ENCODE data around the gene UBE2V1. TPM values are rescaled to one million over a fixed set of nuclear protein-coding genes. Genes with fewer than 3 reads are reported as not detected.

UBE2V1 gene
- total RNA-seq, 1 donor from 2014 or later, result 149 TPM

DNA sequence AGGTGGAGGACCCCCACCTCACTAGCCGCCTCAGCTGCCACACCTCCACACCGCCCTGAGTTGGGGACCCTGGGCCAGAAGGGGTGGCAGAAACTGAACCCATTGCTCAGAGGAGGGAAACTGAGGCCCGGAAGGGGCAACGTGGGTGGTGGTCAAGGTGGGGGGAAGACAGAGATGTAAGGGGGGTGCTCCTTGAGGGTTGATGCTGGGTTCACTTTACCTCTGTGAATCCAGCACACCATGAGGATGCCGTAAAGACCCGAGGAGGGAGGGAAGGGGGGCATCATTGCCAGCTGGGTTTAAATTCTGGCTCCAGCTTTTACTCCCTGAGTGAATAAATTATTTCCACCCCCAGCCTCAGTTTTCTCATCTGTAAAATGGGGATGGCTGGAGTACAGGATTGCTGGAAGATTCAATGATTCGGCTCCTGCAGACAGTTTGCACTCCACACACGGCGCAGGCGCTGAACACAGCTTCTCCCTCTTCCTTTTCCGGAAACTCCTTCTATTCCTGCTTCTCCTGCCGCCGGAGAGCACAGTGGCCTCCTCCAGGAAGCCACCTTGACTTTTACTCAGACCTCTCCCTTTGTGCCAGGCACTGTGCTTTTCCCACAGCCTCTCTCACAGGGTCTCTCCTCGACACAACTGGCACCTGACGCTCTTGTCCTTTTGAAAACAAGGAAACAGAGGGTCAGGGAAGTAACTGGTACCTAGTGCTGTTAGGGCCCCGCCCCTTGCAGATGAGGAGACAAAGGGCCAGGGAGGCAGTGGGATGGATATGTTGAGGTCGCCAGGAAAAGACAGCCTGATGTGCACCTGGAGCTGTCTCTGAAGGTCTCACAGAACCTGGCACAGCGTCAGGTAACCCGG is 59.4 kb downstream of the UBE2V1 start:
- Mint-ChIP-seq H3K9me3 (ENCODE audit: unreplicated experiment) (peaks cover 3% of the 10 kb centered on the region), H3K4me3 (ENCODE audit: unreplicated experiment) (no peak overlapping the region), H3K27me3 (ENCODE audit: unreplicated experiment) (peaks cover 3% of the 10 kb centered on the region), H3K36me3 (ENCODE audit: unreplicated experiment) (no peaks in the 10 kb centered on the region), H3K27ac (ENCODE audit: unreplicated experiment) (no peak overlapping the region), H3K4me1 (ENCODE audit: low read depth, unreplicated experiment) (no peaks in the 10 kb centered on the region)
- no peak for DNase-seq
- TF ChIP-seq, protein P1, sequence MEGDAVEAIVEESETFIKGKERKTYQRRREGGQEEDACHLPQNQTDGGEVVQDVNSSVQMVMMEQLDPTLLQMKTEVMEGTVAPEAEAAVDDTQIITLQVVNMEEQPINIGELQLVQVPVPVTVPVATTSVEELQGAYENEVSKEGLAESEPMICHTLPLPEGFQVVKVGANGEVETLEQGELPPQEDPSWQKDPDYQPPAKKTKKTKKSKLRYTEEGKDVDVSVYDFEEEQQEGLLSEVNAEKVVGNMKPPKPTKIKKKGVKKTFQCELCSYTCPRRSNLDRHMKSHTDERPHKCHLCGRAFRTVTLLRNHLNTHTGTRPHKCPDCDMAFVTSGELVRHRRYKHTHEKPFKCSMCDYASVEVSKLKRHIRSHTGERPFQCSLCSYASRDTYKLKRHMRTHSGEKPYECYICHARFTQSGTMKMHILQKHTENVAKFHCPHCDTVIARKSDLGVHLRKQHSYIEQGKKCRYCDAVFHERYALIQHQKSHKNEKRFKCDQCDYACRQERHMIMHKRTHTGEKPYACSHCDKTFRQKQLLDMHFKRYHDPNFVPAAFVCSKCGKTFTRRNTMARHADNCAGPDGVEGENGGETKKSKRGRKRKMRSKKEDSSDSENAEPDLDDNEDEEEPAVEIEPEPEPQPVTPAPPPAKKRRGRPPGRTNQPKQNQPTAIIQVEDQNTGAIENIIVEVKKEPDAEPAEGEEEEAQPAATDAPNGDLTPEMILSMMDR (IDR thresholded peaks at IDR 0.05; ENCODE audit: partially characterized antibody, unreplicated experiment), result no peak

DNA sequence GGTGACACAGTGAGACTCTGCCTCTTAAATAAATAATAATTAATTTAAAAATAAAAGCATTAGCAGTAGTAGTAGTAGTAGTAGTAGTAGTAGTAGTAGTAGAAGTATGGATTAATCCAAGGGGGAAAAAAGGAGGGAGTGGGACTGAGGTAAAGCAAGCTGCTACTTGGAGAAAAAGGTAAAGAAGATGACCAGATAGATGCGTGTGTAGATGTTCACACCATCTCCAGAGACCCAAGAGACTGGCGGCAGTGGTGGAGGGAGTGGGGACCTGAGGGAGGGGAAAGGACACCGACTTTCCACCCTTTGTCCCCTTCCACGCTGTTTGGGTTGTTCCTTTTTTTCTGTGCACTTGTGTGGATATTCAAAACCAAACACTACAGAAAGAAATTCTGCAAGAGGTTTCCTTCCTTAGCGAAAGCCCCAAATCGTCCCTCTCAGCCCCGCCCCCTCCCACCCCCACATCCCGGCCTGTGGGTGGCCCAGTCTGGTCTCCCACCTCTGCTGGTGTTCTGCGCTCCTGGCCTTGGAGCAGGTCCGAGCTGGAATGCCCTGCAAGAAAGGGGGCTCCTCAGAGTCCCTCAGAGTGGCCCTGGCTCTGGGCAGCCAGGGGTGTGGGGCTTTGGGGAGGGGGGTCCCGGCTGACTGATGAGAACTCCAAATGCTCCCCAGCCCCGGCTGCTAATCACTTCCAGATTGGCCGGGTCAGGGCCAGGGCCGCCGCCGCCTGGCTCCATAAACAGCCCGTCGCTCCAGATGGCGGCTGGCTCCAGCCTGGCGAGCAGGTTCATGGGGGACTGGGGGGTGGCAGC is 60.2 kb downstream of the UBE2V1 start:
- DNase-seq, result no peak
- Mint-ChIP-seq H3K27ac (ENCODE audit: unreplicated experiment) (no peak overlapping the region), H3K27me3 (ENCODE audit: unreplicated experiment) (peaks cover 3% of the 10 kb centered on the region)

DNA sequence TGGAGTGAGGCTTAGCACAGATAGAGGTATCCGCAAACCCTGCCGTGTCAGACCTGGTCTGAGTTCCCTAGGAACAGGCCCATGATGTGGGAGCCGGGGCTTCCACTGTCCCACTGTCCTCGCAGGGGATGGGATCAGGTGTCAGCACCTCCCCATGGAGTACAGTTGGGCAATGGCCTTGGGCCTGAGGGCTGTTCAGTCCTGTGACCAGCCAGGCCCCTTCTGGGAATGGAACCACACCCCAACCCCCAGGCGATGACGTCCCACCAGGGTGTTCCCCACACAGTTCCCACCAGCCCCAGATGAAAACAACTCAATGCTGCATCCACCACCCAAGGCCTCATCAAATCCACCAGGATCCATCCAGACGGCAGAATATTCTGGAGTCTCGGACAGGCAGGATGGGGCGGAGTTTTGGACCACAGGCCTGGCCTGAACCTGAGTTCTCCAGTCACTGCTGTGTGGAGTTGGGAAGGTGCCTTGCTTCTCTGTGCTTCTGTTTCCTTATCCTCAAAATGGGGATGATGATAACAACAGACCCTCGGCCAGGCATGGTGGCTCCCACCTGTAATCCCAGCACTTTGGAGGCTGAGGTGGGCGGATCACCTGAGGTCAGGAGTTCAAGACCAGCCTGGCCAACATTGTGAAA is 62.2 kb downstream of the UBE2V1 start:
- Mint-ChIP-seq H3K27ac (ENCODE audit: unreplicated experiment) (no peak overlapping the region), H3K9me3 (ENCODE audit: unreplicated experiment) (peaks cover 3% of the 10 kb centered on the region), H3K4me1 (ENCODE audit: low read depth, unreplicated experiment) (no peaks in the 10 kb centered on the region), H3K4me3 (ENCODE audit: unreplicated experiment) (no peak overlapping the region), H3K36me3 (ENCODE audit: unreplicated experiment) (no peaks in the 10 kb centered on the region), H3K27me3 (ENCODE audit: unreplicated experiment) (peaks cover 3% of the 10 kb centered on the region)
- TF ChIP-seq, protein P1 (IDR thresholded peaks at IDR 0.05; ENCODE audit: partially characterized antibody, unreplicated experiment), result no peak
- no peak for DNase-seq

More for the DNA sequence above, 60.2 kb downstream of the UBE2V1 start:
- peaks cover 3% of the 10 kb centered on the region for H3K9me3 Mint-ChIP-seq (ENCODE audit: unreplicated experiment)
- no peaks in the 10 kb centered on the region for H3K36me3 Mint-ChIP-seq (ENCODE audit: unreplicated experiment)
- no peak overlapping the region for H3K4me3 Mint-ChIP-seq (ENCODE audit: unreplicated experiment)
- TF ChIP-seq, protein P1 (IDR thresholded peaks at IDR 0.05; ENCODE audit: partially characterized antibody, unreplicated experiment), result no peak
- no peaks in the 10 kb centered on the region for H3K4me1 Mint-ChIP-seq (ENCODE audit: low read depth, unreplicated experiment)

DNA sequence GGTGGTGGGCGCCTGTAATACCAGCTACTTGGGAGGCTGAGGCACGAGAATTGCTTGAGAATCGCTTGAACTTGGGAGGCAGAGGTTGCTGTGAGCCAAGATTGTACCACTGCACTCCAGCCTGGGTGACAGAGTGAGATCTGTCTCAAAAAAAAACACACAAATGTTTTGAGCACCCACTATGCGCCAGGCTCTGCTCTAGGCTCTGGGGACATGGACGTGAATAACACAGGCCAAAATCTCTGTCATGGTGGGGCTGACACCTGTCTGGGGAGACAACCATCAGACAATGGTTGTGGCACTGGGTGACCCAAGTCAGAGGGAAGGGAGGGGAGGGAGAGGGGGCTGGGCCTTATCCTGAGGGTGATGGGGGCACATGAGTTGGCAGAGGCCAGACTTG is 62.7 kb downstream of the UBE2V1 start:
- peaks cover 5% of the 10 kb centered on the region for H3K9me3 Mint-ChIP-seq (ENCODE audit: unreplicated experiment)
- no peak for DNase-seq

More for the DNA sequence above, 62.7 kb downstream of the UBE2V1 start:
- Mint-ChIP-seq H3K27ac (ENCODE audit: unreplicated experiment) (no peak overlapping the region), H3K27me3 (ENCODE audit: unreplicated experiment) (peaks cover 3% of the 10 kb centered on the region), H3K36me3 (ENCODE audit: unreplicated experiment) (no peaks in the 10 kb centered on the region), H3K4me3 (ENCODE audit: unreplicated experiment) (no peak overlapping the region), H3K4me1 (ENCODE audit: low read depth, unreplicated experiment) (no peaks in the 10 kb centered on the region)
- TF ChIP-seq, protein P1 (IDR thresholded peaks at IDR 0.05; ENCODE audit: partially characterized antibody, unreplicated experiment), result no peak
